ENCODE results near the gene LMBR1L.

Gene LMBR1L

DNA sequence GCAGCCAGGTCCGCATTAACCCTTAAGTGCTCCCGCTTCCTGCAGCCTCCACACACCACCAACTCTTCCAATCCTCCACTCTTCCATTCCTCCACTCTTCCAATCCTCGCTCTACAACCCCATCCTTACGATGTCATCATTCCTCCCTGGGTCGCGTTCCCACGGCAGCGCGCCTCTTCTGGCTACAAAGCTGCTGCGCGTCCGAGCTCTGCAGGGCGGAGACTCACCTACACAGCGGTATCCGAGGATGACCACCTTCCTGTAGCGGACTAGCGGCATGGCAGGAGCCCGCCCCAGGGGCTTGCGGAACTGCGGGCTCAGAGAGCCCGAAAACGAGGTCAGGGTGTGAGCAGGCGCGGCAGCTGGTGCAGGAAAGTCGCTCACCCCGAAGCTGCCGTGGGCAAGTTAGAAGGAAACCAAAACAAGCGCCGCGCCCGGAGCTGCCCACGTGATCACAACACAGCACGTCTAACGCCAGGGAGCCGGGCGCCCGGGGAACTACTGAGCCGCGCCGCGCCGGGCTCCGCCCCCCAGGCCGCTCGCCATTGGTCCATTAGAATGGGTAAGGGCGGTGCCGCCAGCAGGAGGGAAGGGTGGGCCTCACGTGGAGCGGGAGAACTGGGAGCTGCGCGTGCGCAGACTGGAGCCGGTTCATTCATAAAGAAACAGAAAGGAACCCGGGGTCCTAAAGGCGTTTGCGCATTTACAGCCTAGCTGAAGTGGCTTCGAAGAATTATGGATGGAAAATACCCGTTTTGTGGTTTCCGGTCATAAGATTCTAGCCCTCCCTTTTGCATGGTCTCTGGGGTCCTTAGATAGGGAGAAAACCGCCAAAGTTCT is 40.9 kb downstream of the LMBR1L start, which contains the start of gene RHEBL1 (continued):
- TF ChIP-seq ZNF175 (tag by site-specific recombination; IDR thresholded peaks at IDR 0.05) (no peak), ZNF10 (tag by site-specific recombination; IDR thresholded peaks at IDR 0.05) (no peak), ZBTB20 (tag by site-specific recombination; IDR thresholded peaks at IDR 0.05) (peak; percentile 75), MZF1 (tag by site-specific recombination; IDR thresholded peaks at IDR 0.05; ENCODE audit: borderline replicate concordance) (no peak), ZNF280D (tag by site-specific recombination; IDR thresholded peaks at IDR 0.05) (no peak), ZNF561 (tag by site-specific recombination; IDR thresholded peaks at IDR 0.05; ENCODE audit: borderline replicate concordance) (peak; percentile 50; the same call in 1 of the 2 replicates), SP3 (tag by site-specific recombination; IDR thresholded peaks at IDR 0.05) (peak; percentile 80), ZNF747 (tag by site-specific recombination; IDR thresholded peaks at IDR 0.05) (no peak), ZNF664 (tag by site-specific recombination; IDR thresholded peaks at IDR 0.05) (no peak), ZNF580 (tag by site-specific recombination; IDR thresholded peaks at IDR 0.05) (peak; percentile 46; the same call in 1 of the 2 replicates), ZNF624 (tag by site-specific recombination; IDR thresholded peaks at IDR 0.05) (no peak), ZNF629 (tag by site-specific recombination; IDR thresholded peaks at IDR 0.05) (no peak; the same call in 1 of the 2 replicates), KLF7 (tag by site-specific recombination; IDR thresholded peaks at IDR 0.05; ENCODE audit: borderline replicate concordance) (peak; percentile 17; the same call in 1 of the 2 replicates), ZNF777 (tag by site-specific recombination; IDR thresholded peaks at IDR 0.05; ENCODE audit: borderline replicate concordance) (peak; percentile 62; the same call in 1 of the 2 replicates), GLI4 (tag by site-specific recombination; IDR thresholded peaks at IDR 0.05) (no peak), TCF7L2 (IDR thresholded peaks at IDR 0.05; ENCODE audit: borderline replicate concordance, low read depth, low read length) (peak; percentile 77), ZNF670 (tag by site-specific recombination; IDR thresholded peaks at IDR 0.05; ENCODE audit: low read depth) (no peak), ZIC2 (tag by site-specific recombination; IDR thresholded peaks at IDR 0.05) (peak; percentile 97), SETDB1 (IDR thresholded peaks at IDR 0.05; ENCODE audit: insufficient read length, low read length) (no peak), ZNF146 (tag by site-specific recombination; IDR thresholded peaks at IDR 0.05) (no peak), PRDM4 (tag by site-specific recombination; IDR thresholded peaks at IDR 0.05) (no peak), ZBTB17 (tag by site-specific recombination; IDR thresholded peaks at IDR 0.05) (peak; percentile 98), ZNF837 (tag by site-specific recombination; IDR thresholded peaks at IDR 0.05) (no peak), ZNF521 (tag by site-specific recombination; IDR thresholded peaks at IDR 0.05) (no peak), ZNF610 (tag by site-specific recombination; IDR thresholded peaks at IDR 0.05; ENCODE audit: borderline replicate concordance) (no peak)
- TF ChIP-seq, protein P1, sequence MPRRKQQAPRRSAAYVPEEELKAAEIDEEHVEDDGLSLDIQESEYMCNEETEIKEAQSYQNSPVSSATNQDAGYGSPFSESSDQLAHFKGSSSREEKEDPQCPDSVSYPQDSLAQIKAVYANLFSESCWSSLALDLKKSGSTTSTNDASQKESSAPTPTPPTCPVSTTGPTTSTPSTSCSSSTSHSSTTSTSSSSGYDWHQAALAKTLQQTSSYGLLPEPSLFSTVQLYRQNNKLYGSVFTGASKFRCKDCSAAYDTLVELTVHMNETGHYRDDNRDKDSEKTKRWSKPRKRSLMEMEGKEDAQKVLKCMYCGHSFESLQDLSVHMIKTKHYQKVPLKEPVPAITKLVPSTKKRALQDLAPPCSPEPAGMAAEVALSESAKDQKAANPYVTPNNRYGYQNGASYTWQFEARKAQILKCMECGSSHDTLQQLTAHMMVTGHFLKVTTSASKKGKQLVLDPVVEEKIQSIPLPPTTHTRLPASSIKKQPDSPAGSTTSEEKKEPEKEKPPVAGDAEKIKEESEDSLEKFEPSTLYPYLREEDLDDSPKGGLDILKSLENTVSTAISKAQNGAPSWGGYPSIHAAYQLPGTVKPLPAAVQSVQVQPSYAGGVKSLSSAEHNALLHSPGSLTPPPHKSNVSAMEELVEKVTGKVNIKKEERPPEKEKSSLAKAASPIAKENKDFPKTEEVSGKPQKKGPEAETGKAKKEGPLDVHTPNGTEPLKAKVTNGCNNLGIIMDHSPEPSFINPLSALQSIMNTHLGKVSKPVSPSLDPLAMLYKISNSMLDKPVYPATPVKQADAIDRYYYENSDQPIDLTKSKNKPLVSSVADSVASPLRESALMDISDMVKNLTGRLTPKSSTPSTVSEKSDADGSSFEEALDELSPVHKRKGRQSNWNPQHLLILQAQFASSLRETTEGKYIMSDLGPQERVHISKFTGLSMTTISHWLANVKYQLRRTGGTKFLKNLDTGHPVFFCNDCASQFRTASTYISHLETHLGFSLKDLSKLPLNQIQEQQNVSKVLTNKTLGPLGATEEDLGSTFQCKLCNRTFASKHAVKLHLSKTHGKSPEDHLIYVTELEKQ (tag by site-specific recombination; IDR thresholded peaks at IDR 0.05; ENCODE audit: borderline replicate concordance) = no peak
- TF ChIP-seq, protein P2, sequence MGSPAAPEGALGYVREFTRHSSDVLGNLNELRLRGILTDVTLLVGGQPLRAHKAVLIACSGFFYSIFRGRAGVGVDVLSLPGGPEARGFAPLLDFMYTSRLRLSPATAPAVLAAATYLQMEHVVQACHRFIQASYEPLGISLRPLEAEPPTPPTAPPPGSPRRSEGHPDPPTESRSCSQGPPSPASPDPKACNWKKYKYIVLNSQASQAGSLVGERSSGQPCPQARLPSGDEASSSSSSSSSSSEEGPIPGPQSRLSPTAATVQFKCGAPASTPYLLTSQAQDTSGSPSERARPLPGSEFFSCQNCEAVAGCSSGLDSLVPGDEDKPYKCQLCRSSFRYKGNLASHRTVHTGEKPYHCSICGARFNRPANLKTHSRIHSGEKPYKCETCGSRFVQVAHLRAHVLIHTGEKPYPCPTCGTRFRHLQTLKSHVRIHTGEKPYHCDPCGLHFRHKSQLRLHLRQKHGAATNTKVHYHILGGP (tag by site-specific recombination; IDR thresholded peaks at IDR 0.05) = no peak
- TF ChIP-seq, protein P3, sequence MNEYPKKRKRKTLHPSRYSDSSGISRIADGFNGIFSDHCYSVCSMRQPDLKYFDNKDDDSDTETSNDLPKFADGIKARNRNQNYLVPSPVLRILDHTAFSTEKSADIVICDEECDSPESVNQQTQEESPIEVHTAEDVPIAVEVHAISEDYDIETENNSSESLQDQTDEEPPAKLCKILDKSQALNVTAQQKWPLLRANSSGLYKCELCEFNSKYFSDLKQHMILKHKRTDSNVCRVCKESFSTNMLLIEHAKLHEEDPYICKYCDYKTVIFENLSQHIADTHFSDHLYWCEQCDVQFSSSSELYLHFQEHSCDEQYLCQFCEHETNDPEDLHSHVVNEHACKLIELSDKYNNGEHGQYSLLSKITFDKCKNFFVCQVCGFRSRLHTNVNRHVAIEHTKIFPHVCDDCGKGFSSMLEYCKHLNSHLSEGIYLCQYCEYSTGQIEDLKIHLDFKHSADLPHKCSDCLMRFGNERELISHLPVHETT (tag by site-specific recombination; IDR thresholded peaks at IDR 0.05) = no peak; the same call in 1 of the 2 replicates
